SK-N-MC (cell line): Measurements from ENCODE around the gene ARMC9.

Source experiments
- DNase-seq: peaks from one replicate; pipeline ENCODE4 v3.0.0-alpha.2; 2011; ENCODE audit warnings: low read depth, low spot score
- H3K27ac ChIP-seq: fragments of 200-600 bp; sonication (generic); 2 replicates; pipeline ENCODE4 v1.5.1; 2016; ENCODE audit warnings: mixed run types
- H3K36me3 ChIP-seq: fragments of 200-600 bp; sonication (generic); 2 replicates; pipeline ENCODE4 v1.6.1; 2017; ENCODE audit warnings: antibody characterized with exemption, low read length, mixed read lengths; ENCODE audit not compliant: insufficient read depth
- H3K4me3 ChIP-seq: fragments of 200-600 bp; sonication (generic); 2 replicates; pipeline ENCODE4 v1.5.1; 2016
- H3K9ac ChIP-seq: fragments of 200-600 bp; sonication (generic); 2 replicates; pipeline ENCODE4 v1.8.0; 2017; ENCODE audit warnings: mixed run types, mixed read lengths; ENCODE audit not compliant: insufficient read length
- H3K9me3 ChIP-seq: fragments of 200-600 bp; sonication (generic); 2 replicates; pipeline ENCODE4 v1.6.1; 2017; ENCODE audit warnings: low read depth, mild to moderate bottlenecking, antibody characterized with exemption, low read length, moderate library complexity, mixed read lengths
- EZH2 ChIP-seq: fragments of 200-600 bp; sonication (generic); IDR thresholded peaks from one replicate; pipeline ENCODE4 v1.6.1; 2017; ENCODE audit warnings: antibody characterized with exemption
- FOXP2 ChIP-seq: optimal IDR thresholded peaks from 2 replicates; pipeline ENCODE3; 2011; ENCODE audit warnings: mild to moderate bottlenecking, moderate library complexity; ENCODE audit not compliant: insufficient read depth; ENCODE audit errors: extremely low read length, control extremely low read depth
- POLR2AphosphoS5 ChIP-seq: IDR thresholded peaks from 2 replicates; pipeline ENCODE4 v1.6.1; 2012; ENCODE audit warnings: mild to moderate bottlenecking, low read depth, low read length, borderline replicate concordance

Gene ARMC9

GRCh38 chr2:231351648-231352047 lies 153.2 kb downstream of the ARMC9 start:
- H3K9ac ChIP-seq: no peak overlapping the region
- H3K9me3 ChIP-seq: no peaks in the 10 kb centered on the region
- no peak for DNase-seq
- no peak for TF ChIP-seq EZH2
- TF ChIP-seq POLR2AphosphoS5: no peak
- no peak for TF ChIP-seq FOXP2
- H3K4me3 ChIP-seq: no peak overlapping the region
- no peaks in the 10 kb centered on the region for H3K36me3 ChIP-seq
- no peak overlapping the region for H3K27ac ChIP-seq

GRCh38 chr2:231353469-231353868 lies 155.0 kb downstream of the ARMC9 start:
- no peak for DNase-seq
- TF ChIP-seq FOXP2 (no peak), POLR2AphosphoS5 (no peak), EZH2 (no peak)
- no peak overlapping the region for H3K27ac ChIP-seq
- no peak overlapping the region for H3K9ac ChIP-seq
- no peak overlapping the region for H3K4me3 ChIP-seq
- no peaks in the 10 kb centered on the region for H3K36me3 ChIP-seq
- H3K9me3 ChIP-seq: no peaks in the 10 kb centered on the region

GRCh38 chr2:231355508-231356465 lies 157.4 kb downstream of the ARMC9 start:
- Histone ChIP-seq H3K9me3 (no peaks in the 10 kb centered on the region), H3K9ac (no peak overlapping the region), H3K27ac (no peak overlapping the region), H3K4me3 (no peak overlapping the region), H3K36me3 (no peaks in the 10 kb centered on the region)
- no peak for TF ChIP-seq EZH2
- no peak for TF ChIP-seq POLR2AphosphoS5
- TF ChIP-seq FOXP2: no peak
- DNase-seq: no peak

- Histone ChIP-seq H3K36me3 (no peaks in the 10 kb centered on the region), H3K9me3 (no peaks in the 10 kb centered on the region), H3K9ac (no peak overlapping the region), H3K27ac (no peak overlapping the region), H3K4me3 (no peak overlapping the region)
- TF ChIP-seq POLR2AphosphoS5 (no peak), EZH2 (no peak), FOXP2 (no peak)
- DNase-seq: no peak
Observed at GRCh38 chr2:231356466-231356844, 158.0 kb downstream of the ARMC9 start.

GRCh38 chr2:231357048-231357447 lies 158.6 kb downstream of the ARMC9 start:
- Histone ChIP-seq H3K4me3 (no peak overlapping the region), H3K36me3 (no peaks in the 10 kb centered on the region), H3K9ac (no peak overlapping the region), H3K27ac (no peak overlapping the region), H3K9me3 (no peaks in the 10 kb centered on the region)
- TF ChIP-seq EZH2 (no peak), FOXP2 (no peak), POLR2AphosphoS5 (no peak)
- no peak for DNase-seq

- no peak overlapping the region for H3K4me3 ChIP-seq
- H3K27ac ChIP-seq: no peak overlapping the region
- no peak overlapping the region for H3K9ac ChIP-seq
- H3K9me3 ChIP-seq: no peaks in the 10 kb centered on the region
- no peaks in the 10 kb centered on the region for H3K36me3 ChIP-seq
- no peak for DNase-seq
- no peak for TF ChIP-seq FOXP2
- no peak for TF ChIP-seq EZH2
- TF ChIP-seq POLR2AphosphoS5: no peak
Observed at GRCh38 chr2:231357931-231358330, 159.5 kb downstream of the ARMC9 start.

GRCh38 chr2:231359441-231359840 lies 161.0 kb downstream of the ARMC9 start:
- Histone ChIP-seq H3K27ac (no peak overlapping the region), H3K9me3 (no peaks in the 10 kb centered on the region), H3K4me3 (no peak overlapping the region), H3K36me3 (no peaks in the 10 kb centered on the region), H3K9ac (no peak overlapping the region)
- no peak for DNase-seq
- no peak for TF ChIP-seq EZH2

GRCh38 chr2:231359948-231360347 lies 161.5 kb downstream of the ARMC9 start:
- H3K36me3 ChIP-seq: no peaks in the 10 kb centered on the region
- TF ChIP-seq FOXP2: no peak
- TF ChIP-seq POLR2AphosphoS5: no peak
- TF ChIP-seq EZH2: no peak
- DNase-seq: no peak
- no peak overlapping the region for H3K9ac ChIP-seq
- no peak overlapping the region for H3K27ac ChIP-seq
- no peak overlapping the region for H3K4me3 ChIP-seq
- H3K9me3 ChIP-seq: no peaks in the 10 kb centered on the region

GRCh38 chr2:231360401-231360800 lies 162.0 kb downstream of the ARMC9 start:
- Histone ChIP-seq H3K4me3 (no peak overlapping the region), H3K9ac (no peak overlapping the region), H3K9me3 (no peaks in the 10 kb centered on the region), H3K36me3 (no peaks in the 10 kb centered on the region), H3K27ac (no peak overlapping the region)
- TF ChIP-seq POLR2AphosphoS5: no peak
- no peak for TF ChIP-seq EZH2
- no peak for TF ChIP-seq FOXP2
- DNase-seq: no peak
